ENCODE measurements around the gene SH3PXD2B. TPM values are rescaled to one million over a fixed set of nuclear protein-coding genes. Genes with fewer than 3 reads are reported as not detected.

Gene SH3PXD2B
- total RNA-seq, 4 donors from 2014 or later = 27.8 to 52.6 (median 44.4) TPM

DNA sequence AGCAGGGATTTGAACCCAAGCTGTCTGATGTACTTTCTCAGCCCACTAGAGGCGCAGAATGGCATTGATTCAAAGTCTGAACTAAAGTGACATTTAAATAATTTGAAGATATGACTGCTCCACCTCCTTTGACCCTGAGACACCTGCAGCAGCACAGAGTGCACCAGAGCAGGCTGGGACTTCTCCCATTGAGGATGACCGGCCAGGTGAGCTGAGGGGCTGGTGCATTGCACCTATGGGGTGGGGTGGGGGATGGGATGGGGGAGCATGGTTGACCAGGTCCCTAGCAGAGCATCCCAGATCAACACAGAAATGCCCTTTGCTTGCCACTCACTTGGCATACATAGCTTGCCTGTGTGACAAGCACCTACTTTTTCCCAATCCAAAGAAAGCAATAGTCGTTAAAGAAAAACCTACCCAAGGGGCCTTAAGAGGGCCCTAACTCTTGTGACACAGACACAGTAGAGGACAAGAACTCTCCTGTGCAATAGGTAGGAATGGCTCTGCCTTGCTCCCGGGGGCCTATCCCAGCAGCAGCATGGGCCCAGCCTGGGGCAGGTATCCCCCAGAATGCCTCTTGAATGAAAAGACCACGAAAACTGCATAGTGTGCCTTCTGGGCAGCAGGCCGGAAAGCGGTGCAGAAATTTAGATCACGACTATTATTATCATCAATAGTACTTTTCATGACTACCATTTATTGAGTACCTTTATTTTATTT lies 6.5 kb downstream of the SH3PXD2B start:
- H3K4me3 ChIP-seq = no peak overlapping the region
- H3K9me3 ChIP-seq = no peaks in the 10 kb centered on the region
- WGBS, 2 donors = 68 to 78% methylated on average over 8 of the region's 8 CpGs
- peak overlapping the region in 3 of 4 donors; percentile 23 to 97 (median 93) for H3K27ac ChIP-seq
- TF ChIP-seq POLR2A (IDR thresholded peaks at IDR 0.05) (no peak), EP300 (IDR thresholded peaks at IDR 0.05) (no peak)
- TF ChIP-seq, protein P1, sequence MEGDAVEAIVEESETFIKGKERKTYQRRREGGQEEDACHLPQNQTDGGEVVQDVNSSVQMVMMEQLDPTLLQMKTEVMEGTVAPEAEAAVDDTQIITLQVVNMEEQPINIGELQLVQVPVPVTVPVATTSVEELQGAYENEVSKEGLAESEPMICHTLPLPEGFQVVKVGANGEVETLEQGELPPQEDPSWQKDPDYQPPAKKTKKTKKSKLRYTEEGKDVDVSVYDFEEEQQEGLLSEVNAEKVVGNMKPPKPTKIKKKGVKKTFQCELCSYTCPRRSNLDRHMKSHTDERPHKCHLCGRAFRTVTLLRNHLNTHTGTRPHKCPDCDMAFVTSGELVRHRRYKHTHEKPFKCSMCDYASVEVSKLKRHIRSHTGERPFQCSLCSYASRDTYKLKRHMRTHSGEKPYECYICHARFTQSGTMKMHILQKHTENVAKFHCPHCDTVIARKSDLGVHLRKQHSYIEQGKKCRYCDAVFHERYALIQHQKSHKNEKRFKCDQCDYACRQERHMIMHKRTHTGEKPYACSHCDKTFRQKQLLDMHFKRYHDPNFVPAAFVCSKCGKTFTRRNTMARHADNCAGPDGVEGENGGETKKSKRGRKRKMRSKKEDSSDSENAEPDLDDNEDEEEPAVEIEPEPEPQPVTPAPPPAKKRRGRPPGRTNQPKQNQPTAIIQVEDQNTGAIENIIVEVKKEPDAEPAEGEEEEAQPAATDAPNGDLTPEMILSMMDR (IDR thresholded peaks at IDR 0.05) = no peak
- no peaks in the 10 kb centered on the region for H3K36me3 ChIP-seq
- no peaks in the 10 kb centered on the region for H3K27me3 ChIP-seq
- peaks cover 0 to 100% (median 71%) of the 10 kb centered on the region in 4 donors for H3K4me1 ChIP-seq
- DNase-seq (ENCODE audit: low spot score in 2 of 2) = no peak

GRCh38 chr5:172446336-172447051 lies 7.8 kb downstream of the SH3PXD2B start:
- H3K9me3 ChIP-seq = no peaks in the 10 kb centered on the region
- peaks cover 0 to 90% (median 61%) of the 10 kb centered on the region in 4 donors for H3K4me1 ChIP-seq
- H3K4me3 ChIP-seq = peak overlapping the region in 2 of 4 donors; percentile 1
- DNase-seq (ENCODE audit: low spot score in 2 of 2) = no peak
- WGBS, 2 donors = 15 to 23% methylated on average over 11 to 16 of the region's 16 CpGs
- H3K27me3 ChIP-seq = no peaks in the 10 kb centered on the region
- peak overlapping the region; percentile 48 to 97 (median 78) for H3K27ac ChIP-seq
- TF ChIP-seq EP300 (IDR thresholded peaks at IDR 0.05) = peak in 1 of 2 donors; percentile 56
- TF ChIP-seq, protein P1 (IDR thresholded peaks at IDR 0.05) = no peak
- no peaks in the 10 kb centered on the region for H3K36me3 ChIP-seq

DNA sequence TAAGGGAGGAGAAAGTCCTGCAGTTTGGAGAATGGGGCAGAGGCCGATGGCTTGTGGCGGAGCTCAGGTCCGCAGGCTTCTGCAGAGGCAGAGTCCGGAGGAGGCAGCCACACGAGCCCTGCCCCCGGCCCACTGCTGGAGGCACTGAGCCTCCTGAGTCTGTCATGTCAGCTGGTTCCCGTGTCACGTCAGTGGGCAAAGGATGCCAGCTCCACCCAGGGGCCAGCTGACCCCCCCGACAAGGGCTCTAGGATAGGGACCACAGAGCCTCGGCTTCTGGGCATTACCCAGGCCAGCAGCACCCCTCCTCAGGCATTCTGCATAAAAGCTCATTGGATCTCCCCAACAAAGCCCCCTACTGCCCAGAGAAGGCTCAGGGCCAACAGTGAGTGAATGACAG lies 8.5 kb downstream of the SH3PXD2B start:
- Histone ChIP-seq H3K36me3 (no peaks in the 10 kb centered on the region), H3K9me3 (no peaks in the 10 kb centered on the region), H3K4me1 (peaks cover 0 to 89% (median 58%) of the 10 kb centered on the region in 4 donors), H3K27ac (peak overlapping the region; percentile 48 to 97 (median 78)), H3K4me3 (no peak overlapping the region), H3K27me3 (no peaks in the 10 kb centered on the region)
- no peak for DNase-seq (ENCODE audit: low spot score in 2 of 2)
- 47 to 52% methylated on average over 7 to 9 of the region's 10 CpGs for WGBS, 2 donors
- TF ChIP-seq POLR2A (IDR thresholded peaks at IDR 0.05) (peak in 1 of 2 donors; percentile 32), EP300 (IDR thresholded peaks at IDR 0.05) (no peak)
- TF ChIP-seq, protein P1 (IDR thresholded peaks at IDR 0.05) = no peak

- Histone ChIP-seq H3K27ac (peak overlapping the region; percentile 48 to 97 (median 78)), H3K4me1 (peaks cover 0 to 83% (median 57%) of the 10 kb centered on the region in 4 donors), H3K27me3 (no peaks in the 10 kb centered on the region), H3K4me3 (no peak overlapping the region), H3K36me3 (no peaks in the 10 kb centered on the region), H3K9me3 (no peaks in the 10 kb centered on the region)
- no peak for DNase-seq (ENCODE audit: low spot score in 2 of 2)
- 66 to 67% methylated on average over 8 of the region's 8 CpGs for WGBS, 2 donors
- TF ChIP-seq, protein P1 (IDR thresholded peaks at IDR 0.05) = no peak
- TF ChIP-seq EP300 (IDR thresholded peaks at IDR 0.05) (no peak), POLR2A (IDR thresholded peaks at IDR 0.05) (no peak)
Observed at GRCh38 chr5:172444626-172445365, 9.5 kb downstream of the SH3PXD2B start.

Measured in tibial nerve (tissue), 4 donors.